GM21737 (cell line): Measurements from ENCODE around the gene TRDN.

ENCODE experiments used
- ATAC-seq: cut with Tn5 transposase; IDR thresholded peaks from one replicate; pipeline ENCODE4 v1.9.1; 2021; ENCODE audit warnings: mild to moderate bottlenecking, moderate library complexity; ENCODE audit not compliant: unreplicated experiment

The TRDN gene

DNA sequence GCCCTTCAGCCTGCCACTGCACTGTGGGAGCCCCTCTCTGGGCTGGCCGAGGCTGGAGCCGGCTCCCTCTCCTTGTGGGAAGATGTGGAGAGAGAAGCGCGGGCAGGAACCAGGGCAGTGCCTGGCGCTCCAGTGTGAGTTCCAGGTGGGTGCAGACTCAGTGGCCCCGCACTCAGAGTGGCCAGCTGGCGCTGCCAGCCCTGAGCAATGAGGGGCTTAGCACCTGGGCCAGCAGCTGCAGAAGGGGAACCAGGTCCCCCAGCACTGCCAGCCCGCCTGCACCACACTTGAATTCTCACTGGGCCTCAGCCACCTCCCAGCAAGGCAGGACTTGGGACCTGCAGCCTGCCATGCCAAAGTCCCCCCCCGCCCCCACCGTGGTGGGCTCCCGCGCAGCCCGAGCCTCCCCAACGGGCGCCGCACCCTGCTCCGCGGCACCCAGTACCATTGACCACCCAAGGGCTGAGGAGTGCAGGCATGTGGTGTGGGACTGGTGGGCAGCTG, 434.8 kb downstream of the TRDN start:
- no peak for ATAC-seq

GRCh38 chr6:123193298-123193697, 443.5 kb downstream of the TRDN start:
- ATAC-seq = no peak

DNA sequence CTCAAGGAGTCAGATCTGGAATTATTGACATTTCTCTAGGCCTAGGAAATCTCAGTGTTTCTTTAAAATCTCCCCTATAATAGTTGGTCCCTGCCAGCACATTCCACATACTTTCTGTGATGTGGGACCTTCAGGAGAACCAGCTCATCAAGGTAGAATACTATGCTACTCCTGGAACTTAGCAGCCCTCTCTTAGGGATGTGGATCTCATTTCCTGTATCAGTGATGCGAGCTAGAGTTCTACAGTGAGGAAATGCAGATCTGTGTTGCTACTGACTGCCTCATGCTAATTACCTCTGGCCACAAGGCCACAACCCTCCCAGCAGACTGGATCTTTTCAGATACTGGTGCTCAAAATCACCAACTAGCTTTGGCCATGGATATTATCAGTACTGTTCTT, 446.9 kb downstream of the TRDN start:
- ATAC-seq = no peak

- no peak for ATAC-seq
These were observed 453.8 kb downstream of the TRDN start for GRCh38 chr6:123182998-123183397.

GRCh38 chr6:123176706-123177105, 460.0 kb downstream of the TRDN start:
- no peak for ATAC-seq

- ATAC-seq = no peak
These were observed 465.2 kb downstream of the TRDN start for GRCh38 chr6:123171341-123172115.

GRCh38 chr6:123169774-123170095, 467.0 kb downstream of the TRDN start:
- no peak for ATAC-seq

DNA sequence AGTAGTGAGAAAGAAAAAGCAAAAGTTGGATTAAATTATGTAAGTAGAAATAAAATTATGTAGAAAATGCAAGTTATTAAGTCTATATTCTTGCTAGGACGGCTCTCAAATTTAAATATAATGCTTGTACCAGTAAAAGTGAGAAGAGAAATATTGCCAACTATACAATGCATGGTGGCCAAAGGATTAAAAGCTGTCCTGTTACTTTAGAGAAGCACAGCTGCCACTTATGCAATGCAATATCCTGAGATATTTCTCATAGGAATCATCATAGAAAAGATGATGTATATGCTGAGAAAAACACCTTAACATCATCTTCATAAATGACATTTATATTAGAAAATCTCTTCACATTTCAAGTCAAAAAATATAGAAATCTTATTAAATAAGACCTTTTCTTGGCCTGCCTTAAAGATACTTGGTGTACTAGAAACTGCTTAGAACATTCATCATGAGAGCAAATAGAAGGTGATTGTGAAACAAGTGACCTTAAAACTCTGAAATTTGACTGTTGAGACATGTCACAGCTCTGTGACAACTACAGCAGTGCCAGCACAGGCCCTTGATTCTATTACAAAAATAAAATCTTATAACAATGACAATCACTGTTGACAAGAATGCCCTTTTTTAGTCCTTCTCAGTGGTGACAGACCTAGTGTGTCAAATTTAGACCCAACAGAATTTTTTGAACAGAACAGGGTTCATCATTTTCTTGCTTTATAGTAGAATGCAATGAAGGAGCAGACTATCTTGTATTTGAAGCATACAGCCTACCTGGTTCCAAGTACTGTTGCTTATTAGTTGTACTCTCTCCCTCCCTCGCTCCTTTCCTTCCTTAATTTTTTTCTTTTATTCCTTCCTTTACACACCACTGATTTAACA, 467.6 kb downstream of the TRDN start:
- ATAC-seq = no peak

GRCh38 chr6:123168466-123168865, 468.3 kb downstream of the TRDN start:
- ATAC-seq = no peak
